PC-3 (cell line): ENCODE data around the gene ZDHHC13. TPM values are rescaled to one million over a fixed set of nuclear protein-coding genes. Genes with fewer than 3 reads are reported as not detected.

Experiments used
- ATAC-seq: fragments of 200-7000 bp; cut with Tn5 transposase; 2 replicates; pipeline ENCODE4 v1.9.1; 2020; ENCODE audit warnings: mild to moderate bottlenecking, moderate library complexity
- BruUV-seq: library from RNA; stranded (reverse); fragments of 400-500 nt; replicated peaks from 2 replicates; lab custom pipeline; 2021; lab: Mats Ljungman, UMichigan
- CTCF ChIA-PET: fragments of 300-600 bp; sonication (Branson Sonifier 250); formaldehyde crosslinking; loops from one replicate; lab custom pipeline; 2022; ENCODE audit warnings: antibody characterized with exemption; lab: Charles Lee
- POLR2A ChIA-PET: fragments of 300-600 bp; sonication (Branson Sonifier 250); formaldehyde crosslinking; loops from one replicate; lab custom pipeline; 2022; ENCODE audit warnings: antibody characterized with exemption; ENCODE audit not compliant: unreplicated experiment; lab: Charles Lee
- DNase-seq: peaks from one replicate; pipeline ENCODE4 v3.0.0-alpha.2; 2015
- H2AFZ ChIP-seq: fragments of 300-600 bp; sonication (generic); 2 replicates; pipeline ENCODE4 v1.6.0; 2016; ENCODE audit warnings: antibody characterized with exemption, low read length
- H3F3A ChIP-seq: fragments of 300-600 bp; sonication (generic); one replicate; pipeline ENCODE4 v1.6.0; 2017; ENCODE audit warnings: antibody characterized with exemption, low read length, control low read depth, mild to moderate bottlenecking; ENCODE audit not compliant: unreplicated experiment
- H3K27ac ChIP-seq: fragments of 300-600 bp; sonication (generic); 2 replicates; pipeline ENCODE4 v1.5.1; 2016; ENCODE audit warnings: mild to moderate bottlenecking, low read length
- H3K27me3 ChIP-seq: fragments of 300-600 bp; sonication (generic); 2 replicates; pipeline ENCODE4 v1.6.1; 2016; ENCODE audit warnings: low read length, mixed read lengths
- H3K36me3 ChIP-seq: fragments of 300-600 bp; sonication (generic); 2 replicates; pipeline ENCODE4 v1.6.1; 2016; ENCODE audit warnings: low read depth, mixed run types, low read length, mixed read lengths
- H3K4me1 ChIP-seq: fragments of 300-600 bp; sonication (generic); 2 replicates; pipeline ENCODE4 v1.5.1; 2016; ENCODE audit warnings: low read length; ENCODE audit not compliant: insufficient read depth
- H3K4me2 ChIP-seq: fragments of 300-600 bp; sonication (generic); 2 replicates; pipeline ENCODE4 v1.6.0; 2016; ENCODE audit warnings: low read length
- H3K4me3 ChIP-seq: fragments of 300-600 bp; sonication (generic); 2 replicates; pipeline ENCODE4 v1.5.1; 2016; ENCODE audit warnings: mild to moderate bottlenecking, low read length, mixed read lengths
- H3K79me2 ChIP-seq: fragments of 300-600 bp; sonication (generic); 2 replicates; pipeline ENCODE4 v1.6.1; 2017; ENCODE audit warnings: low read length, mixed read lengths
- H3K9ac ChIP-seq: fragments of 300-600 bp; sonication (generic); 2 replicates; pipeline ENCODE4 v1.6.0; 2016; ENCODE audit warnings: mild to moderate bottlenecking, low read length
- H3K9me2 ChIP-seq: fragments of 300-600 bp; sonication (generic); replicated peaks from 2 replicates; pipeline ENCODE4 v1.6.1; 2016; ENCODE audit warnings: mixed run types, low read length, mixed read lengths
- H3K9me3 ChIP-seq: fragments of 300-600 bp; sonication (generic); 2 replicates; pipeline ENCODE4 v1.6.1; 2016; ENCODE audit warnings: low read length, mixed read lengths
- H4K20me1 ChIP-seq: fragments of 300-600 bp; sonication (generic); 2 replicates; pipeline ENCODE4 v1.6.1; 2016; ENCODE audit warnings: low read length, mixed read lengths
- CTCF ChIP-seq: fragments of 300-600 bp; sonication (generic); conservative IDR thresholded peaks from 2 replicates; pipeline ENCODE4 v1.5.1; 2017; ENCODE audit warnings: antibody characterized with exemption, low read depth, mild to moderate bottlenecking, low read length
- EZH2 ChIP-seq: fragments of 300-600 bp; sonication (generic); IDR thresholded peaks from one replicate; pipeline ENCODE4 v1.6.1; 2017; ENCODE audit warnings: antibody characterized with exemption, mild to moderate bottlenecking, low read length; ENCODE audit not compliant: unreplicated experiment
- EZH2phosphoT487 ChIP-seq: fragments of 300-600 bp; sonication (generic); IDR thresholded peaks from 2 replicates; pipeline ENCODE4 v1.6.1; 2018; ENCODE audit warnings: mild to moderate bottlenecking, antibody characterized with exemption, low read length, borderline replicate concordance
- intact Hi-C: fragments of 100-400 bp; cut with micrococcal nuclease; formaldehyde crosslinking; loops from 2 replicates; pipeline ENCODE4 v1.9.0; 2023
- total RNA-seq: library from RNA; depleted of rRNA; stranded (reverse); fragments of >200 nt; gene quantifications from 2 replicates; pipeline ENCODE4 v1.2.3, GENCODE V29; 2014

Gene ZDHHC13
- total RNA-seq, 1 experiment from 2014 or later, result 21.2 TPM

GRCh38 chr11:19204836-19205235, 87.9 kb downstream of the ZDHHC13 start:
- BruUV-seq, result no TSS peak
- H4K20me1 ChIP-seq, result no peaks in the 10 kb centered on the region
- H3K9me3 ChIP-seq, result no peaks in the 10 kb centered on the region
- H3F3A ChIP-seq, result no peaks in the 10 kb centered on the region
- intact Hi-C loops, result no loop called here
- no peak for DNase-seq
- H2AFZ ChIP-seq, result no peak overlapping the region
- CTCF ChIA-PET, result no interaction called here
- POLR2A ChIA-PET, result no interaction called here
- no peak overlapping the region for H3K4me3 ChIP-seq
- H3K27me3 ChIP-seq, result peaks cover 10% of the 10 kb centered on the region
- no peak overlapping the region for H3K4me2 ChIP-seq
- no peaks in the 10 kb centered on the region for H3K79me2 ChIP-seq
- no peak overlapping the region for H3K9ac ChIP-seq
- TF ChIP-seq EZH2, result no peak
- H3K4me1 ChIP-seq, result peaks cover 24% of the 10 kb centered on the region
- no peak for ATAC-seq
- H3K9me2 ChIP-seq, result no peaks in the 10 kb centered on the region
- no peaks in the 10 kb centered on the region for H3K36me3 ChIP-seq
- H3K27ac ChIP-seq, result no peak overlapping the region

GRCh38 chr11:19208181-19208580, 91.2 kb downstream of the ZDHHC13 start:
- Histone ChIP-seq H3K9me2 (no peaks in the 10 kb centered on the region), H3K27me3 (peaks cover 10% of the 10 kb centered on the region), H3F3A (no peaks in the 10 kb centered on the region), H3K4me1 (no peaks in the 10 kb centered on the region), H2AFZ (no peak overlapping the region), H3K9ac (no peak overlapping the region), H3K27ac (no peak overlapping the region), H3K79me2 (no peaks in the 10 kb centered on the region), H3K36me3 (no peaks in the 10 kb centered on the region), H4K20me1 (no peaks in the 10 kb centered on the region), H3K4me2 (no peak overlapping the region), H3K9me3 (no peaks in the 10 kb centered on the region), H3K4me3 (no peak overlapping the region)
- POLR2A ChIA-PET, result no interaction called here
- TF ChIP-seq CTCF (no peak), EZH2phosphoT487 (no peak), EZH2 (no peak)
- CTCF ChIA-PET, result no interaction called here
- ATAC-seq, result no peak
- no peak for DNase-seq
- intact Hi-C loops, result no loop called here
- BruUV-seq, result no TSS peak

- POLR2A ChIA-PET, result no interaction called here
- H4K20me1 ChIP-seq, result no peaks in the 10 kb centered on the region
- H3K9ac ChIP-seq, result no peak overlapping the region
- H3K9me3 ChIP-seq, result no peaks in the 10 kb centered on the region
- H3K4me1 ChIP-seq, result no peaks in the 10 kb centered on the region
- H3K36me3 ChIP-seq, result no peaks in the 10 kb centered on the region
- H3K9me2 ChIP-seq, result no peaks in the 10 kb centered on the region
- no peaks in the 10 kb centered on the region for H3F3A ChIP-seq
- H3K27ac ChIP-seq, result no peak overlapping the region
- H3K4me3 ChIP-seq, result no peak overlapping the region
- H3K79me2 ChIP-seq, result no peaks in the 10 kb centered on the region
- no TSS peak for BruUV-seq
- DNase-seq (no peak), ATAC-seq (no peak)
- intact Hi-C loops, result no loop called here
- TF ChIP-seq EZH2, result no peak
- no peak for TF ChIP-seq CTCF
- no peak for TF ChIP-seq EZH2phosphoT487
- H2AFZ ChIP-seq, result no peak overlapping the region
- peaks cover 10% of the 10 kb centered on the region for H3K27me3 ChIP-seq
- no peak overlapping the region for H3K4me2 ChIP-seq
- CTCF ChIA-PET, result no interaction called here
Observed at GRCh38 chr11:19208959-19209546, 92.1 kb downstream of the ZDHHC13 start.
